ENCODE data around the gene ANTXR1. TPM values are rescaled to one million over a fixed set of nuclear protein-coding genes. Genes with fewer than 3 reads are reported as not detected.

Gene ANTXR1
- total and polyA plus RNA-seq, 9 of the 15 experiments (the other 6 are each of a cell fraction or from before 2014, with no cell fraction given): 0.07 to 1.00 (median 0.54) TPM

GRCh38 chr2:69103419-69103818 lies 90.4 kb downstream of the ANTXR1 start (continued):
- TF ChIP-seq RB1 (IDR thresholded peaks at IDR 0.05; ENCODE audit: low read depth) (no peak), FOXP1 (CRISPR knock-in tag; IDR thresholded peaks at IDR 0.05) (no peak), ZNF407 (IDR thresholded peaks at IDR 0.05; ENCODE audit: low read depth) (no peak)
